GM18867 (cell line): ENCODE measurements around the gene FHIT.
"Not testable (repeated sequence)": the region's sequence is repeated elsewhere in the genome, so short reads cannot be mapped to it uniquely, and the experiment has no call there.

Experiments
- ATAC-seq: cut with Tn5 transposase; IDR thresholded peaks from one replicate; pipeline ENCODE4 v1.9.1; 2021; ENCODE audit warnings: mild to moderate bottlenecking, moderate library complexity; ENCODE audit not compliant: unreplicated experiment

The FHIT gene

DNA sequence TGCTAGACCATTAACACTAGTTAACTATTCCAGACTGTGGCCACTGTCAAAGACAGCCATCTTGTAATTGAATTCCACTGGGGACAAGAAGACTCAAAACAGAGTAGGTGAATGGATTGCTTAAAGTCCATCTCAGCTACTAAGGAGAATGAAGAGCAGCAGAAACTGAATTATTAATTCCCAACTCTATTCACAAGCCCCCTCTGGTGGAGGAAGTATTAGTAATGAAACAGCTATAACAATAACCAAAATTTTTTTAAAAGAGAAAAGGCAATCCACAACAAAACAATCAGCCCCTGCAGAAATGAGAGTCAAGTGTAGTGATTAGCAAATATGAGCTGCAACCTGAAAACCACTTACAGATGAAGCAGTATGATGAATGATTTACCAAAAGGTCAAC lies 302.8 kb downstream of the FHIT start:
- ATAC-seq = no peak

DNA sequence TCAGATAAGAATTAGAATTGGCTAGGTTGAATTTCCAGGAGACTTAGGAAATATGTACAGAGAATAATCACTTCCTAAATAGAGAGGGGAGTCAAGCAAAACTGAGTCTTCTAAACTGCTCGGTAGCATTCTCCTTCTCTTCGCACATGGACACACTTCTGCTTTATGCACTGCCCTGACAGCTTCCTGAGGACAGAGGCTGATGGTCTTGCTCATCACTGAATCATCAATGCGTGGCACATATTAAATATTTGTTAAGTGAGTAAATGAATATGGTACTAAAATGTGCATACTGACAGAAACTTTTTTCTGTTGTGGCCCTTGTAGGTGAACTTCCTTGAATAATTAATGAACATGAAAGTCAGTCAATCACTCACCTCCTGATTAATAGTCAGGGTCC lies 315.5 kb downstream of the FHIT start:
- ATAC-seq = no peak

DNA sequence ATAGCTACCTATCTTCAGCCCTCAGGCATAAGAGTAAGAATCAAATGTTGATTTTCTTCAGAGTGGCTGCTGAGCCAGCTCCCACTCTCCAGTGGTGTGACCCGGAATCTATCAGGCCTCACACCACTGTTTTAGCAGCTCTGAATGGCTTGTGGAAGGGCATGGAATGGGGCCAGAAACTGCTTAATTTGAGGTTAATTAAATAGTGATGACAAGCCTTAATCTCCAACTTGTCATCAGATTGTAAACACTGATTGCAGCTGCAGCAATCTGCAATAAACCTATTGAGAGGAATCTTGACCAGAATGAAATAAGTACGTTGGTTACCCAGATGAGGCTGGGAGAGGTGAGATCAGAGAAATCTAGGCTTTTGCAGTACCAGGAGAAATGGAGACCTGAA lies 317.4 kb downstream of the FHIT start:
- no peak for ATAC-seq

- ATAC-seq = no peak
Measured at GRCh38 chr3:60932643-60933042, 318.6 kb downstream of the FHIT start.

GRCh38 chr3:60932170-60932569 lies 319.1 kb downstream of the FHIT start:
- ATAC-seq = no peak

- no peak for ATAC-seq
Measured at GRCh38 chr3:60931452-60931851, 319.8 kb downstream of the FHIT start.

GRCh38 chr3:60920519-60920918 lies 330.7 kb downstream of the FHIT start:
- no peak for ATAC-seq

DNA sequence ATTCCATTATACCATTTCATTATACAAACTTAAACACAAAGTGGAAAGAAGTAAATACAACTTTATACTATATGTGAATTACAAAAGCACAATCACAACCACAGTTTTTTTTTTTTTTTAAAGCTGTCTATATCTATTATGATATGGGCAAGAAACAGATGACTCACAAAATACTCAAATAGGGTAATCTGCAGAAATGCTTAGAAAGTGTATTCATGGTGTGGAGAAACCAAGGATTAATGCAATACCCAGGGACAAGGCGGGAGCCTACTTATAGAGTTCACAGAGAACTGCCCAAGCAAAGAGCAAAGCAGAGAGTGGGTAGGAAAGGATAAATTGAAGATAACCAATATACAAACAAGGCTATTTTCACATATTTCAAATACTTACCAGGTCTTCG lies 332.0 kb downstream of the FHIT start:
- no peak for ATAC-seq

GRCh38 chr3:60917141-60917540 lies 334.1 kb downstream of the FHIT start:
- no peak for ATAC-seq

DNA sequence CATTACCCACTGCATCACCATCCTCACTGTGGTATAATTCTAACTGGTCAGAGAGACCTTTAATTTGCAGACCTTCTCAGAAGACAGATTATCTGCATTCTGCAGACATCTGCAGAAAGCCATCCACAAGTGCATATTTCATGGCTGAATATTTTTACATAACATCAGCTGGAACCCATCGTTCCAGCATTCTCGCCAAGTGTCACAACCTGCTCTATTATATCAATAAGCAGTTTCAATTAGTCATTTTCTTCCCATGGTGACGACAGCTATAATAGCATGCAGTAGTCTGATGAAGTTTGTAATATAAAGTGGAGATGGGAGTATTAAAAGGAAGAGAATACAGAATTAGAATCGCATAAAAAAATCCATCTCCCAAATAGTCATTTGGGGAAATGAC lies 334.7 kb downstream of the FHIT start:
- no peak for ATAC-seq

- ATAC-seq = no peak
Measured at GRCh38 chr3:60913474-60913873, 337.8 kb downstream of the FHIT start.

DNA sequence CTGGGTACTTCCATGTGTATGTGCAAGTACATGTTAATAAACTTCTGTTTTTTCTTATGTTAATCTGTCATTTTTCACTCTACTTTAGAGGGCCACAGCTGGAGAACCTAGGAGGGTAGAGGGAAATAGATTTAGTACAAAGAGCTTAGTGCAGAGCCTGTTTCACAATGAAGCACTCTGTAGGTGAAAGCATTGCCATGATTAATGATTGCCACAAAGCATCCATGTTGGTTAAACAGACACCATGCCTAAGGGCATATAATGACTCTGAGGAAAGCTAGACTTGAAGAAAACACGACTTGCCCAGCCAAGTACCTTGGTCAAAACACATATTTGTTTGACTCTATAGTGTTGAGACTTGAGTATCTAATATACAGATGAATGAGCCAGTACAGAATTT lies 338.4 kb downstream of the FHIT start:
- no peak for ATAC-seq

DNA sequence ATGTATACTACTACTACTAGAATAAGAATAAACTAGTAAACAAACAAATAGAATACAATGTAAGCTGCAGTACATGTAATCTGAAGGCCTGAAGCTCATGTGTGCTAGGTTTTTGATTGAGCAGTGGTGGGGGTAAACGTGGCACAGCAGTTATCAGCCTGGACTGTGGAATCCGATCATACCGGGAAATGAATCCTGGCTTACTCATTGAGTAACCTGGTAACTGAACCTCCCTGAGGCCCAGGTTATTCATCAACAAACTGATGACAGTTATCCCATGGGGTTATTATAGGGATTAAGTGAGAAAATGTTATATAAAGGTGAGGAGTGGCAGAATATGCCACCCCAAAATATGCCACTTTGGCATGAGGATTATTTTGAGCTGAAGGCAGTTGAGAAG lies 339.1 kb downstream of the FHIT start:
- no peak for ATAC-seq

- ATAC-seq = no peak
Measured at GRCh38 chr3:60909526-60909925, 341.7 kb downstream of the FHIT start.

- ATAC-seq = no peak
Measured at GRCh38 chr3:60906283-60906682, 345.0 kb downstream of the FHIT start.

DNA sequence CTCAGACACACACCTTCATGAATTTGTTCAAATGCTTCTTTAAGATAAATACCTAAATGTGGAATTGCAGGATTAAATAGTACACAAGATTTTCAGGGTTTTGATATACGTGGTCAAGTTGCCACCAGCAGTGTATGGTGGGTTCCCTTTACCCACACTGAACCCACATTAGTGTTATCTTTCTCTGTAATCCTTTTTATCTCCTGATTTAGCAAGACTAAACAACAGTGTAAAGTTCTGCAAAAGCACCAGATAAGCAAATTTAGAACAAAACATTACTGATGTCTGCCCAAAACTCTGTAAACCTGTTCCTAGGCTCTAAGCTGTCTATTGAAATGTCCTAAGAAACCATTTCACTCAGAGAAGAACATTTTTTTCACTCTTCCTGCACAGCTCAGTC lies 352.9 kb downstream of the FHIT start:
- no peak for ATAC-seq

DNA sequence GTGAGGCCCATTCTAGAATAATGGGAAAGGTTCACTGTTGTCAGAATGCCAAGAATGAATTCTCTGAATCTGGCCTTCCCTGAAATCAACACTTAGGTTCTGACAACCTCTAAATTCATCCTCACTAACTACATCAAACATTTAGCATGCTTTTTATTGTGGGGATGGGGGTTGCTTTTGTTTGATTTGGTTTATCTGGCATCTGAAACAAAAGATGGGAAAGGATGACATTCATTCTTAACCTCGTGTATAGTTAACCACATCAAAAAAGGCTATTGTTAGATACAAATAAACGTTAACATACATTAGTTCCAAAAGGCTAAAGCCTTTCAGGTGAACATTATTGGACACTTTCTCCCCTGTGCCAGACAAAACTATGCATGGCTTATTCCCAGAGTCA lies 357.3 kb downstream of the FHIT start:
- no peak for ATAC-seq

DNA sequence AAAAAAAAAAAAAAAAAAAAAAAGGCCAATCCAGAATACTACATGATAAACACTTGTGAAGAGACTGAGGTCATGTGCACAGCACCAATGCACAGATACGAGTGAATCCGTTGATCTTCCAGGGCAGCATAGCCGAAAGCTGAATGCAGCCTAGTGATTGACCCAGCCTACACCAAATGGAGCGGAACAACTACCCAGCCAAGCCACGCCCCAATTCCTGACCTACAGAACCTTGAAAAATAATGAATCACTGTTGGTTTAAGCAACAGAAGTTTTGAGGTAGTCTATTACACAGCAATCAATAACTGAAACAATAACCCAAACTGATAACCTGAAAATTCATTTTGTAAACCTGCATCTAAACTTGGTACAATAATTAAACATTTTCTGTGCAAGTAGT lies 361.0 kb downstream of the FHIT start:
- no peak for ATAC-seq

- not testable (repeated sequence) for ATAC-seq
Measured at GRCh38 chr3:60888952-60889351, 362.3 kb downstream of the FHIT start.

DNA sequence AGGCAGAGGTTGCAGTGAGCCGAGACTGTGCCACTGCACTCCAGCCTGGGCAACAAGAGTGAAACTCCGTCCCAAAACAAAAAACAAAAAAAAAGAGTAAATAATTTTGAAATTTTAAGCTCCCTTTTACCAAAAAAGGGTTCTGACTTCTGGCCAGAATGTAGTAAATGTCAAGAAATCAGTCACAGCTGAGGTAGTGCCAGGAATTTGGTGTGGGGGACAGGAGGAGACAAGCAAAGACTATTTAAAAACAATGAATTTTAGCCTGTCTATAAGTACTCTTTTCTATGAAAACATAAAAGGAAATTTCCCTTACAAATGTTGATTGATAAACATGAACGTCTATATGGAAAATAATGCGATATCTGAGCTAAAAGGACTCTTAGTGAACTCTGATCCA lies 363.7 kb downstream of the FHIT start:
- no peak for ATAC-seq

DNA sequence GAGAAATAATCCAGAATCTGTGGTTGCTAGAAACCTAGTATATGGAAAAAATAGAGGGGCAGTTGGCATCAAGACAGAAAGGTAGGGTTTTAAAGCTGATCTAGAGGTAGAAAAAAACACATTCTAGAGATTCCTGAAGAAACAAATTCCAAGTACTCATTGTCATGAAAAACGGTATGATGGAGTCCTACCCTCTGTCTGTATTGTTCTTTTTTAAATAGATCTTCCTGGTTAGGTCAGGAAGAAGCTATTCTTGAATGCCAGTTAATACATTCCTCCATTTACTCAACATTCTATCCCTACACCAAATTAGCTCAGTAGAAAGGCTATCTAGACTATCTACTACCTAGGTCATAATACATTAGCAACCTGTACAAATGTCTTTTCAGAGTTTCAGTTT lies 364.7 kb downstream of the FHIT start:
- no peak for ATAC-seq

- no peak for ATAC-seq
Measured at GRCh38 chr3:60884005-60884404, 367.2 kb downstream of the FHIT start.

- no peak for ATAC-seq
Measured at GRCh38 chr3:60877188-60877587, 374.1 kb downstream of the FHIT start.

DNA sequence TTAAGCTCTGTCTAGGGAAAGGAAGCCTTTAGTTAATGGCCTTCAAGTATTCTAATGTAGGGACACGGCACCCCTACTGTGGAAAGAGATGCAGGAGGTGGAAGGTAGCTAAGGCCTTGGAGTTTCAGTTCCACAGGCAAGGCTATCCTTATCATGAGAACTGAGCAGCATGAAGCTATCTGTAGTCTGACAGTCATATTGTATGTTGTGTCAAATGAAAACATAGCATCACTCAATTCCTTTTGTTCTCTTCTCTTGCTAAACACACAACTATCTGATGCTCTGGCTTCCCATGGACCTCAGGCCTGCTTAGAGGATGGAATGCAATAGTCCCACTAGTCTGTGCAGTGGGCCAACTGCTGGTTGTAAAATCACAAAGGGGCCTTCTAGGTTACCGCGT lies 380.9 kb downstream of the FHIT start:
- no peak for ATAC-seq
